Measurements from ENCODE around the gene NMD3.
"Not testable (repeated sequence)": the region's sequence is repeated elsewhere in the genome, so short reads cannot be mapped to it uniquely, and the experiment has no call there.

NMD3 gene

DNA sequence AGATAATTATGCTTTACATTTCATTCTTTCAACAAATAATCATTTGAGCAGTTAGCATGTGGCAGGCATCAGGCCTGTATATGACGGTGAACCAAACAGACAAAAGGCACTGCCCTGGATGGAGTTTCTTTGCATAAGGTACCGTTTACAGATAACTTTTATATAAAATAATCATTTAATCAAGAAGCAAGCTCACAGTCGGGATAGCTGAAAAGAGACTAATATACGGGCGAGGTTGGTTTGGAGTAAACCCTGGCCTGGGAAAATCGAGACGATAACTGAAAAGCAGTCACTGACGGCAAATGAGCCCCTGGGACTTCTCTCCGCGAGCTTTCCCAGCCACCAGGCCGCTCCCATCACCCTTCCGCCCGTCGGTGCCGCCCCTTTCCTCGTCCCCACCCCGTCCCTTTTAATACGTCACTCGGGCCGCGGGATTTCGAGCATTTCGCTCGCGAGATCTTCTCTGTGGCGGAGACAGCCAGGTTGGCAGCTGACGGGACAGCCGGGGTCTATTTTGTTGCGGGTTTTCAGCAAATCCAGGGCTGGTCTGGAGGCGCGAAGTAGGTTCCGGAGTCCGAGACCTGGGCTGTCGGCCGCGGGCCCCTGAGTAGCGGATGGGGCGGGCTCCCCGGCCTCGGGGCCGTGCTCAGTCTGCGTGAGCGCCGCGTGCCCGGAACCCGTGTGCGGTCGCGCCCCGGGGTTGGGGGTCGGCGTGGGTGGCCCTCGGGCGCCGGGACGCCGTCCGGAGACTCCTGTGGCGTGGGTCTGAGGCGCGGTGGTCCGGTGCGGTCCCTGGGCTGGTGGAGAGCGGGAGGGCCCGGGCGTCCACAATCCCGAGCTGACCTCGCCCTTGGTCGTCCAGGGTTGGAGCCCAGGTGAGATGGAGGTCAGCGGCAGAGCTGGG lies at the start of gene NMD3:
NMD3 (plus strand) TSS at position 462 of the 904 bp plus-strand sequence. CDS start 703 bp downstream, outside the sequence.
- DNase-seq = peak; percentile 87 to 90

DNA sequence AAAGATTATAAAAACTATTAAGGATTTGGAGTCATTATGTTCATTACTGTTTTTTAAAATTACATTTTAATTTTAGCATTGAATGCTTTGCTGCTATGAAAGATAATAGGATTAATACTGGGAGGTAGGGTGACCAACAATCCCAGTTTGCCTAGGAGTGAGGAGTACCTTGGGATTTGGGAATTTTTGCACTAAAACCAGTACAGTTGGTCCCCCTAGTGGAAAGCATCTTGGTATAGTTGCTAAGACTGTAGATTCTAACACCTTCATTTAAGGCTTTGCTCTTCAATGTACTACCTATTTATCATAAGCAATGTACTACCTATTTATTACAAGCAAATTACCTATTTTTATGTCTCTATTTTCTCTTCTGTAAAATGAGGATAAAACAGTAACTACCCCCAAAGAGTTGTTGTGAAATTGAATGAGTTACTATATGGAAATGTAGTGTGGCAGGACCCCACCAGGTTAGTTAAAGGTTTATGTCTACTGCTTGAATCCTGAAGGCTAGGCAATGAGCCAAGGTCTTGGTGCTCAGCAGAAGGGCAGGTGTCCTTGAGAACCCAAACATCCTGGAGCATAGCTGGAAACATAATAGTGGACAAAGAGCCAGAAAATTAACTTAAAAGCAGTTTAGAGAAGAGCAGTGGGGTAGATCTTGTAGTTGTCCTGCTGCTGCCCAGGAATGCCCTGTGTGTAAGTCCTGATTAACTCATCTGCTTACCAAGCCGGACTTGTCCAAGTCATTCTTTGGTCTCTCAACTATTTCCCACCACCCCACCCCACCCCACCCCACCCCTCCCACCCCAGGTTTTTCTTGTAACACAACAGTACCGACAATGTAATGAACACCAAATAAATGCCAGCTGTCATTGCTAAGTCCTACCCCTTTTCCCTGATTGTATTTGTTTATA lies 49.2 kb upstream of the NMD3 start:
- peak in 1 of 2 experiments; percentile 29 for DNase-seq

DNA sequence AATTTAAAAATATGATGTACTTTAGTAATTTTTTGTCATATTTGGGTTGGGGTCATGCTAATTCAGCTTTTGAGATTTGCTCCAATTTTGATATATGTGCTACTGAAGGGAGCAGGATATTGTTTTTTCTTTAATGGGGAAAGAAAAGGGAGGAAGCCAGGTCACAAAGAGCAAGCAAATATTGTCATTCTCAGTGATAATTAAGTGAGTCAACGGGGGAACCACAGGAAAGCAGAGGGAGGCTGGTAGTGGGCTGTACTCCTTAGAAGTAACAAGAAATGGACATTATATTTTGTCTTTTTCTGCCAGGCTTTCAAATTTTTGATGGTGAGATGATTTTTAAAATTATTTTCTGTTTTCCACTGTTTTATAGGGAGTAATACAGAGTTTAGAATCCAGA lies 45.6 kb upstream of the NMD3 start:
- no peak for DNase-seq

DNA sequence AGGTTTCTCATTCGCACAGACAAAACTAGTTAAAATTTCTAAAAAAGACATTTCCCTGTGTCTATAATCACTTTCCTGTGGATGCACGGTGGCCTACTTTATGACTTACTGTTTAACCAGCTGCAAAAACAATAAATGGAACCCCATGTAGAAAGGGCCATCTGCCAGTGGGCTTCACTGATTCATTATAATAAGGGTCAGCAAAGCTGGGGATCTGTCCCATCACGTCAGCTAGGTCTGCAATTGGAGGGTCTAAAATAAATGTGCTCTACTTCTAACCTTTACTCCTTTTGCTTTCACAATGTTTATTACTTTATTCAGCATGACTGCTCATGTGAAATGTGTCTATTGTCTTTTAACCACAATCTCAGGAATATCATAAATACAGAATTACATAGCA lies 43.1 kb upstream of the NMD3 start:
- no peak for DNase-seq

DNA sequence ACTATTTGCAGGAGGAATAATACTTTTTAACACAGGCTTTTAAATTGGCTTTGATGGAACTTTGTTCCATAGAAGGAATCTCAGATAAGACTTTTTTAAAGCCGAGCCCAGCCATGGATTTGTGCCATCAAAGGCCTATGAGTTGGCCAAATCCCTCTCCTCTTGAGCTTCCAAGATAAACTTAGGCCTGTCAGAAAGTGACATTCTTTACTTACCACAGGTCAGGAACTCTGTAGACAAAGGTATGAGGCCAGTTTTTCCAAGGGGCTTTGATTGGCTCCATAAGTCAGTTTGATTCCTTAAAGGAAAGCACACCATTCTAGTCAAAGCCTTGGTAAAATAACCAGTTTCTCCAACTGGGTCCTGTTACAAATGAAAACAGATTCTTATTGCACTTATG lies 39.7 kb upstream of the NMD3 start:
- not testable (repeated sequence) for DNase-seq

DNA sequence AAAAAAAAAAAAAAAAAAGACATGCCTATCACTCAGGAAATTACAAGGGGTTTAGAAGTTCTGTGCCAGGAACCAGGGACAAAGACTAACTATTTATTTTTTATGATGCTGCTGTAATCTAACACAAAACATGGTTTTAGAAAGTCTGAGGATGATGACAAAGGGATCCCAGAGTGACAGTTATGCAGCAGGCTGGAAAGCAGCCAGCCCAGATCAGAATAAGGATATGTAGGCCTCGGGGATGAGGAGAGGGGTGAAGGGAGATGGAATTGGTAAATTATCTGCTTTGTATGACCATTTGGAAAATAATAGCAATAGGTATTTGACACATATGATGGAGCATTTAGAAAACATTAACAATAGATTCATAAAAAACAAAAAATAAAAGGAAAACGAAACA lies 34.1 kb upstream of the NMD3 start:
- DNase-seq = no peak

DNA sequence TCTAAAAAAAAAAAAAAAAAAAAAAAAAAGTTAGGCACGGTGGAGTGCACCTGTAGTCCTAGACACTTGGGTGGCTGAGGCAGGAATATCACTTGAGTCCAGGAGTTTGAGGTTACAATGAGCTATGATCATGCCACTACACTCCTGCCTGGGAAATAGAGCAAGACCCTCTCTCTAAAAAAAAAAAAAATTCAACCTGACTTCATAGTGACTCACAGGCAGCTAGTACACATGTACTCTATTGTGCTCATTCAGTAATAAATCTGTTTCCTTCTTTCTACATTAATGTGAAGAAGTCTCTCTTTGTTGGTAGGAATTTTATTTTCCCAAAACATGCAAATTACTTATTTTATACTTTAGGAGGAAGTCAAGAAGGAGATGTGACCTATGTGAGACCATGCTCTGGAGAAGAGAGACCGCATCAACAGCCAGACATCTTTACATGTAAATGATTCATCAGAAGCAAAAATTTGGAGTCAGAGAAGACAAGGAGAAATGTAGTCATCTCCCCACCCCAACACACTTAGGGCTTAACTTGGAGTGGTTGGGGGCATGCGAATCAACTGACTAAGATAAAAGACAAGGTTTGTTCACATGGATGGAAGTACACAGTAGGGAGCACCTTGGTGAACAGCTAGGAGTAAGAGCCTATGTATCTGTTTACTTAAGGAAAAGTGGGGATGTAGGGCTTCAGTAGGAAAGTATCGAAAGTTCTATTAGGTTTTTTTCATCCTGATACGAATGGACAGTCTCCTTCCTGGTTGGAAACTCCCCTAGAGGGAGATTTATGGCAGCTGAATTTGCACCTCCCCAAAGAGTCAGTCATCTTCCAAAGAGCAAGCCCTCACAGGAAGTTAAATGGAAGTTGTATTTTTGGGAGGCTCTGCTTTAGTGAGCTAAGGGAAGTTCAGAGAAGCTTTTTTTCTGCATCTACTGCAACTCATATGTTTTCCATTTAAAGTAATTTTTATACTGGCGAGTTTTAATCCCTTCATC lies 23.0 kb upstream of the NMD3 start:
- DNase-seq = no peak

DNA sequence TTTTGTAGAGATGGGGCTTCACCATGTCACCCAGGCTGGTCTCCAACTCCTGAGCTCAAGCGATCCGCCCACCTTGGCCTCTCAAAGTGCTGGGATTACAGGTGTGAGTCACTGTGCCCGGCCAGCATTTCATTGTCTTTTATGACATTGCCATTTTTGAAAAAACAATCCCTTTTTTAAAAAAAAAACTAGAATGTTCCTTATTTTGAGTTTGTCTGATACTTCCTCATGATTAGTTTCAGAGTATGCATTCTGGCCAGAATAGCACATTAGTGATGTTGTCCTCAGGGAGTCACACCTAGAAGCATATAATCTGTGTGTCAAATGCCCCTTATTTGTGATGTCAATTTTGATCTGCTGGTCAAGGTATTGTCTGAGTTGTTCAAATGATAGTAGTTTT lies 21.2 kb upstream of the NMD3 start:
- no peak for DNase-seq

DNA sequence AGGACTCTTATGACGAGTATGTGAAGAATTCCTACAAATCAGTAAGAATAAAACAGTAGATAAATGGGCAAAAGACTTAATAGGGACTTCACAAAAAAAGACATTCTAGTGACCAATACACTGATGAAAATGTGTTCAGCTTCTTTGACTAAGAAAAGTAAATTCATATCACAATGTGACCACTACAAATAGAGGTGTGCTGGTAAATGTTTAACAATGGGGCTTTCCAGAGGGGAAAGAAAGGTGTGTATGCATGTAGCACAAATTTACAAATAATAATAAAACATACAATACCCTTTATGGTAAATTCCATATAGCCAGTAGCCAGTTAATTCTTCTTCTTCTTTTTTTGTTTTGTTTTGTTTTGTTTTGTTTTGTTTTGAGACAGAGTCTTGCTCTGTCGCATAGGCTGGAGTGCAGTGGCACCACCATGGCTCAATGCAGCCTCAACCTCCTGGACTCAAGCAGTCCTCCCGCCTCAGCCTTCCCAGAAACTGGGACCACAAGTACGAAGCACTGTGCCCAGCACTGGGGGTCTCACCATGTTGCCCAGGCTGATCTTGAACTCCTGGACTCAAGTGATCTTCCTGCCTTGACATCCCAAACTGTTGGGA lies 17.5 kb upstream of the NMD3 start:
- no peak for DNase-seq

DNA sequence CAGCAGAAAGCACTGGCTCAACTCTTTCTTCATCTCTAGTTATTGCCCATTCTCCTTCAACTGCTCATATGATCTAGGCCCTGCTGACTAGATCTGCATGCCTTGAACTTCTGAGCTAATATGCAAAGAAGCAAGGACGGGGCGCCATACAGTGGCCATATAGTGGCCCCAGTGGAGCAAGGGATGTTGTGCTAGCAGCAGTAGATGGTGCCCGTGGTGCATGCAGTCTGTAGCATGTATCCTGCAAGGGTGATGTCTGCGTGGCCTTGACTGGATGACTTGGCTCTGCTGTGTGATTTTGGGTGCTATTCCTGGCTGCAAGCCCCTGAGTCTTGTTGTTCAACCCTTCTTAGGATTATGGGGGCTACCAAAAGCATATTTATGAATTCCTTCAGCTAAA lies 12.2 kb upstream of the NMD3 start:
- DNase-seq = no peak

DNA sequence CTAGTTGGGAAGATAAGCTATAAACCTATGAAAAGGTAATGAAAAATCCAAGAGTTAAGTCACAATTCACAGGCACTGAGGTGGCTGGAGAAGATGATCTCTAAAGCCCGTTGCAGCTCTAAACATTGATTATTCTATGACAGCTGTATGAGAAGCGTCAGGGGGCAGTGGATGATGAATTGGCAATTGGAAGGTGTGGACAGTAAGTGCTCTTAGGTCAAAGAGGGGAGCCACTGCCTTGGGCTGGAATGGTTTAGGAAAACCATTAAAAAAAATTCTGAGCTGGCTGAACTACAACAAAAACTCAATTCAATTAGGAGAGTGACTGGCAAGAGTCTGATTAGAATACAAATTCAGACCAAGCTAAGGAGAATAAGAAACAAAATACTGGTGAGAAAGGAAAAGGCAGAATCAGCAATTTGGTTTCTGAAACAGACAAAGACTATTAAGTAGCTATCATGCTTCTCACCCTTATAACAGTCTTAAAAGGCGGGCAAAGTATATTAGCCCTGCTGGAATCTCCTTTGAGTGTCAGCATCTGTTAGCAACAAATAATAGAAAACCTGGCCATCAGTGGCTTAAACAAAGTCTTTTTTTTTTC lies 8.8 kb upstream of the NMD3 start:
- DNase-seq = no peak

DNA sequence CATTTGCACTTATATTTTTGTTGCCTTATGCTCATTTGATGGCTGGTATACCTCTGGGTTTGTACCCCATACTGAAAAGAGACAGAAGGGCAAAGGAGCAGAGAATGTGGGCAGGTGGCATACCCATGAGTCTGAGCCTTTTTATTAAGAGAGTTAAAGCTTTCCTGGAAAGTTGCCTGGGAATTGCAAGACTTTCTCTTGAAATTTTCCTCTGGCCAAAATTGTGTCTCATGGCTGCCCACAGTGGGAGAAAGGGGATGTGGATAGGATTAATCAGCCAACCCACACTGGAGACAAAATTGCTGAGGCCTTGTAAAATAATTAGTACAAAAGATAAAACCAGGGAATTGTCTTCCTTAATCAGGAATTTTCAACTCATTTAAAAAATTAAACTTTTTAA lies 8.2 kb upstream of the NMD3 start:
- no peak for DNase-seq

DNA sequence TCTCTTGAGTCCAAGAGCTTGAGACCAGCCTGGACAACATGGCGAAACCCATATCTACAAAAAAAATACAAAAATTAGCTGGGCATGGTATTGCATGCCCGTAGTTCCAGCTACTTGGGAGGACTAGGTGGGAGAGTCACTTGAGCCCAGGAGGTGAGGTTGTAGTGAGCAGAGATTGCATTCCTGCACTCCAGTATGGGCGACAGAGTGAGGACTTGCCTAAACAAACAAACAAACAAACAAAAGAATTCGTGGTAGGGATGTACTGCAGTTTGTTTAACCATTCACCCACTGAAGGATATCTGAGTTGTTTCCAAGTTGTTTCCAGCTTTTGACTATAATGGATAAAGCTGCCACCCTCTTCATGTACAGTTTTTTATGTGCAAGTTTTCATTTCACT lies 7.5 kb upstream of the NMD3 start:
- DNase-seq = no peak

DNA sequence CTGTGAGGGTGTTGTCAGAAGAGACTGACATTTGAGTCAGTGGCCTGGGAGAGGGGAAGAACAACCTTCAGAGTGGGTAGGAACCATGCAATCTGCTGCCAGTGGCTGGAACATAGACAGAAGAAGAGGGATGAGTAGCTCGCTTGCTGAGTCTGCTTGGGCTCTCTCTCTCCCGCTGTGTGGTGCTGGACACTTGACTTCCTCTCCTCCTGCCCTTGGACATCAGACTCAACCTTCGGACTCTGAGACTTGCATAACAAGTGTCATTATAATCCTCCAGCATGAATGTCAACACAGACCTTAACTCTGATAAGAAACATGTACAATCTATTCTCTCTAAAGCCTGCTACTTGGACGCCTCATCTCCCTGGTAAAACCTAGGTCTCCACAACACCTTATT lies 5.9 kb upstream of the NMD3 start:
- no peak for DNase-seq

DNA sequence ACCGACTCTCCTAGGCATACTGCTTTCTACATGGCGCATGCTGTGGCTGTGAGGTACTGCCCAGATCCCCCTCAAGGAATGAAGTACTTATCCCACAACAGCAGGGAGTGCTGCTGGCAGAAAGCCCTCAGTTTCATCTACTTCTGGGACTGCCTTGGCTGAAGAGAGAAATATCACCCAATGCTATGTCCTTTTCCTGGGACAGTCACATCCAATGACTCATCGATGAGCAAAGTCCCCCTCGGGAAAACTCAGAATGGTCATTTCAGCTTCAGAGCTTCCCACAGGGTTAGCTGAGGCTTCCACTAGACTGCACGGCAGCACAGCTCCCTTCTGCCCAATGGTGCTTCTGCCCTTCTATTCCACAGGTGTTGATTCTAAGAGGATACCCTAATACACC lies 3.6 kb upstream of the NMD3 start:
- no peak for DNase-seq

DNA sequence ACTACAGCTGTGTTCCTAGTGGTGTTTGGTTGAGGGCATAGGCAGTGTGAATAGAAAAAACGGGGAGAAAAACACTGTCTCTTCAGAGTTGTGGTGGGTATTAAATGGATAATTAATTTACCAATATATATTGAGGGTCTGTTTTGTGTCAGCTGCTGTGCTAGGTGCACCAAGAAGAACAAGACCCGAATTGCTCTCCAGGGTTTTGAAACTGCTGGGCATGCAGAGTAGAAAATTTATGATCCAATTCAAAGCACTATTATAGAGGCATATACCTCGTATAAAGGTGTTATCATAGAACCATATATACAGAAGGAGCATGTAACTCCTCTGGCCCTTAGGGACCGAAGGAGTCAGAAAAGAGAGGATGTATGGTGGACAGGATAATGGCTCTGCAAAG lies 1.6 kb upstream of the NMD3 start:
- DNase-seq = no peak

DNA sequence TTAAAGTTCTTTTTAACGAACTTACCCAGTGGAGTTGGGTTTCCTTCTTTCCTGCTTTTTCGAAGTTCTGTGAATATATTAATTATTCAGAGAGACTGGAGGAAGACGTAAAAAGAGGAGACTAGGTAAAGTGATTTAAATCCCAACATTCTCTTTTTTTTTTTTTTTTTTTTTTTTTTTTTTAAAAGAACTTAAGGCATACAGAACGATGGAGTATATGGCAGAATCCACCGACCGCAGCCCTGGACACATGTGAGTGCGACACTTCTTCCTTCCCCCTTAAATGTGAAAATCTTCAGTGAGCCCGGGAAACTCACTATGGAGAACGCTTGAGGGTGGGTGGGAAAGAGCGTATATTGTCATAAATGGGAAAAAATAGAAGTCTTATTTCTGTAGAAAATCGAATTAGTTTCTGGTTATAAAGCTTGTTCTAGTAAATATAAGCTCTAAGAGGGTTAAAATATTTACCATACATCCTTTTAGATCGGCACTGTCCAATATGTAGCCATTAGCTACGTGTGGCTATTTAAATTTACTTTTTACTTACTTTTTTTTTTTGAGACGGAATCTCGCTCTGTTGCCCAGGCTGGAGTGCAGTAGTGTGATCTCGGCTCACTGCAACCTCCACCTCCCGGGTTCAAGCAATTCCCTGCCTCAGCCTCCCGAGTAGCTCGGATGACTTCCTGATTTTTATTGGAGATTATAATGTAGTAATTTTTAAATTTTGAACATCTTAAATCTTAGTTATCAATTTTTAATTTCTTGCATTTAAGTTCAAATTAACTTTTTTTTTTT lies 892 bp downstream of the NMD3 start:
- peak in 1 of 2 experiments; percentile 20 for DNase-seq

DNA sequence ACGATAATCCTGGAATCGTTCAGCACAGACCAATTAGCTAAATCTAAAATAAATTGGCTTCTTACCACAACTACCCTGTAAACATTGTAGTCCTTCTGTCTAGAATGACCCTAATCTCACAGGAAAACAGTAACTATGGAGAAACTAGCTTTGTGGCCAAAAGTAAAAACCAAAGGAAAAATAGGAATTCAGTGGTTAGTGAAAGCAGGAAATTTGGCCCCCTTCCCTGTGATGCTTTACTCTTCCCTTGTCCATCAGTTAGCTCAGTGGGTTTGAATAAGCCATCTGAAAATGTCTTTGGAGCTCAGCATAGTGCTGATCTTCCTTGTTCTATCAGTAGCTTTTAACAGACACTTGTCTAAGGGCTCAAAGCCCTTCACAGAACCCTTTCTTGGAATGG lies 1.6 kb downstream of the NMD3 start:
- DNase-seq = no peak

DNA sequence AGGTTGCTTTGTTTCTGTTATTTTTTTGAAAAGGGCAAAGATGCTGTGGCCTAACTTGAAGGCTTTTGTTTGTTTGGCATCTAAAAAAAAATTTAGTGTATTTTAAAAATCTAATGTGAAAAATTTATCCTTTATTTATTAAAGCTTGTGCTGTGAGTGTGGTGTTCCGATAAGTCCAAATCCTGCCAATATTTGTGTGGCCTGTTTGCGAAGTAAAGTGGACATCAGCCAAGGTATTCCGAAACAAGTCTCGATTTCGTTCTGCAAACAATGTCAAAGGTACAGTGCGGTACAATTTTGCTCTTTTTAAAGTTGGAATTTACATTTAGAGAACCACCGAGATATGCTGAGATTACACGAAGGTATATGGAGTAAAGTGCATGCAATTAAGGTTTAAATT lies 3.7 kb downstream of the NMD3 start:
- no peak for DNase-seq

DNA sequence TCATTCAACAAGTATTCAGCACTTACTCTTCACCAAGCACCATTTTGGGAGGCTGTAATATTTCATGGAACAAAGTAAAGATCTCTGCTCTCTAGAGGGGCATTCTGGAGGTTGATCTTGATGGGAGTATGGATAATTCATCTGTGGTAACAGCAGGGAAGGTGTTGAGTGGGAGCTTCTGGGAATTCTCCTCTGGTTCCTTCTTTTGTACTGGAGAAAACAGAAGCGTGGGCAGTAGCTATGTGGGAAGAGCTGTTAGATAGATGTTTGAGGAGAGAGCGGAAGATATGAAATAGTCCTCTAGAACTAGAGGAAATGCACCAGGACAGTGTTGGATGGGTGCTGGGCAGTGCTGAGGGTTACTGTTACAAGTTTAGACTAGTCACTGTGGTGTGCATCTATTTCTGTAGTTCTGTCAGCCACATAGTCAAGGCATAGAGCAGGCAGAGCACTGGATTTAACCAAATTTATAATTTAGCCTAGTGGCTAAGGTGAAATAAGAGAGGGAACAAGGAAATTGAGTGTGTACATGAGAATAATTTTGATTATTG lies 9.6 kb downstream of the NMD3 start:
- DNase-seq = no peak

DNA sequence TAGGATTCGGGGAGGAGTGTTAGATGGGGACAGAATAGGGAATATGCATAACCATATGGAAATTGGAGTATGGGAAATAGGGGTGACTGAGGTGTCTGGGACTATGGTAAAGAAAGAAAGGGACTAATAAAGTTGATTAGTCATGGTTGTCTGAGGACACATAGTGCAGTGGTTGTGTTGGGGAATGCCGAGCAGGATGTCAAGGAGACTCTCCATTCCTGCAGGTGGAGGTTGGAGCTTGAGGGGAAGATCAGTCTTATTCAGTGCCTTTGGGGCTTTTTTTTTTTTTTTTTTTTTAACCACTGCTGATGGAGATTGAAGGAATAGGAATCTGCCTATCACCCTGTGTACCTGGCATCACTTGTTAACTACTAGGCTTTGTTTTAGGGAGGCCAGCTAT lies 10.8 kb downstream of the NMD3 start:
- no peak for DNase-seq

Data from SW 1271 (cell line).